Measurements from ENCODE around the gene TNS3. TPM values are rescaled to one million over a fixed set of nuclear protein-coding genes. Genes with fewer than 3 reads are reported as not detected.

The TNS3 gene
- total RNA-seq, 1 experiment from 2014 or later: 9.5 TPM

DNA sequence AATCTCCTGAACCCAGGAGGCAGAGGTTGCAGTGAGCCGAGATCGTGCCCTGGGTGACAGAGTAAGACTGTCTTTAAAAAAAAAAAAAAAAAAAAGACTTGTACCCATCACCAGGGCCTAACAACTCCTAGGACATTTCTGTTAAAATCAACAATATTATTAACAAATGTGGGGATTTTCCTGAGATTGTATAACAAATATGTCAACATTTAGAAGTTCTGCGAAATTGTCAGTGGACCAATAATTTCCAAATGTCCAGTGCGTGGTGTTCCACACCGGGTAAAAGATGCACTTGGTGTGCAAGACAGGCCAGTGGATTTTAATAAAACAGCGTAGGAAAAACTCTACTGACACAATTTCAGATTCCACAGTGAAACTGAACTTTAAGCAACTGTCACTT lies 71.1 kb downstream of the TNS3 start:
- Mint-ChIP-seq H3K4me1 (no peaks in the 10 kb centered on the region), H3K9me3 (no peaks in the 10 kb centered on the region), H3K27me3 (ENCODE audit: low read depth) (peaks cover 2% of the 10 kb centered on the region; the same call in 1 of the 2 replicates), H3K4me3 (no peak overlapping the region), H3K27ac (no peak overlapping the region), H3K36me3 (ENCODE audit: insufficient read depth in 1 of 3, low read depth in 3 of 3) (peaks cover 0 to 9% (median 0%) of the 10 kb centered on the region in 3 experiments; a peak in 2 of 7 replicates)
- H3K14ac ChIP-seq (ENCODE audit: insufficient read depth, low read length): no peak overlapping the region
- DNase-seq: no peak
- H2BK20ac ChIP-seq (ENCODE audit: low read depth, low read length, poor library complexity, severe bottlenecking): no peak overlapping the region
- H3K27me3 ChIP-seq (ENCODE audit: insufficient read depth, low read length): no peaks in the 10 kb centered on the region
- H3K56ac ChIP-seq (ENCODE audit: insufficient read length, low read depth, low read length): no peak overlapping the region
- no peak overlapping the region for H3K9ac ChIP-seq (ENCODE audit: extremely low read depth, insufficient read length, low read length)
- H2BK15ac ChIP-seq (ENCODE audit: low read depth, low read length): no peak overlapping the region
- H4K5ac ChIP-seq (ENCODE audit: insufficient read length, low read depth, low read length): no peak overlapping the region
- H4K91ac ChIP-seq (ENCODE audit: insufficient read length, low read depth, low read length): no peak overlapping the region
- no peaks in the 10 kb centered on the region for H3K79me1 ChIP-seq (ENCODE audit: insufficient read depth, low read depth, low read length, poor library complexity, severe bottlenecking)
- no peak overlapping the region for H3K4ac ChIP-seq (ENCODE audit: low read depth, low read length)
- no peaks in the 10 kb centered on the region for H3K9me3 ChIP-seq (ENCODE audit: control insufficient read depth, low read depth, low read length)
- H3K4me1 ChIP-seq (ENCODE audit: insufficient read depth, low read length): no peaks in the 10 kb centered on the region
- H2BK5ac ChIP-seq (ENCODE audit: insufficient read length, low read length): no peak overlapping the region
- H3K79me2 ChIP-seq (ENCODE audit: insufficient read depth, low read length): peaks cover 4% of the 10 kb centered on the region; the same call in 1 of the 2 replicates
- H3T11ph ChIP-seq (ENCODE audit: low read length): no peak overlapping the region
- no peaks in the 10 kb centered on the region for H3K23me2 ChIP-seq (ENCODE audit: insufficient read length, low read depth, low read length, poor library complexity, severe bottlenecking)
- no peak overlapping the region for H2BK120ac ChIP-seq (ENCODE audit: low read depth, low read length, poor library complexity, severe bottlenecking)
- no peak overlapping the region for H3K18ac ChIP-seq (ENCODE audit: insufficient read length, low read depth, low read length)
- no peak for TF ChIP-seq CTCF (conservative IDR thresholded peaks at IDR 0.05)
- WGBS (ENCODE audit: extremely low coverage, insufficient read length, low lambda C conversion rate): no CpG with 5 or more reads among the region's 6 CpGs
- H4K8ac ChIP-seq (replicated peaks; ENCODE audit: insufficient read length, low read depth, low read length): no peak overlapping the region
- no peak overlapping the region for H2BK12ac ChIP-seq (ENCODE audit: insufficient read length, low read depth, low read length)
- no peak overlapping the region for H2AFZ ChIP-seq (ENCODE audit: low read length)
- H4K20me1 ChIP-seq (ENCODE audit: control insufficient read depth, insufficient read depth, insufficient read length): no peaks in the 10 kb centered on the region
- no peak overlapping the region for H3K4me2 ChIP-seq (ENCODE audit: insufficient read depth, insufficient read length, low read length)
- H3K27ac ChIP-seq (ENCODE audit: insufficient read length, low read depth, low read length): no peak overlapping the region
- no peak overlapping the region for H2AK5ac ChIP-seq (ENCODE audit: insufficient read length, low read length)
- no peak overlapping the region for H3K23ac ChIP-seq (ENCODE audit: insufficient read length, low read depth, low read length)
